Glutamatergic neuron (in vitro differentiated cells): ENCODE measurements around the gene CDC42BPG. TPM values are rescaled to one million over a fixed set of nuclear protein-coding genes. Genes with fewer than 3 reads are reported as not detected.
A peak's percentile ranks its signal among the peaks of the same experiment; 100 is the strongest.

ENCODE experiments used
- DNase-seq: peaks from one replicate; pipeline ENCODE4 v3.0.0; 2022
- H3K27ac Mint-ChIP-seq: one replicate; pipeline ENCODE4 v1.8.0; 2020; ENCODE audit warnings: mild to moderate bottlenecking, mixed read lengths, inconsistent platforms; ENCODE audit not compliant: unreplicated experiment
- H3K27me3 Mint-ChIP-seq: one replicate; pipeline ENCODE4 v1.8.0; 2020; ENCODE audit warnings: mild to moderate bottlenecking, moderate library complexity, mixed read lengths, inconsistent platforms; ENCODE audit not compliant: unreplicated experiment
- H3K36me3 Mint-ChIP-seq: one replicate; pipeline ENCODE4 v1.8.0; 2020; ENCODE audit warnings: mild to moderate bottlenecking, mixed read lengths, inconsistent platforms; ENCODE audit not compliant: unreplicated experiment
- H3K4me1 Mint-ChIP-seq: one replicate; pipeline ENCODE4 v1.8.0; 2020; ENCODE audit warnings: mild to moderate bottlenecking, low read depth, mixed read lengths, inconsistent platforms; ENCODE audit not compliant: unreplicated experiment
- H3K4me3 Mint-ChIP-seq: one replicate; pipeline ENCODE4 v1.8.0; 2020; ENCODE audit warnings: mild to moderate bottlenecking, mixed read lengths, inconsistent platforms; ENCODE audit not compliant: unreplicated experiment
- H3K9me3 Mint-ChIP-seq: one replicate; pipeline ENCODE4 v1.8.0; 2020; ENCODE audit warnings: mild to moderate bottlenecking, moderate library complexity, mixed read lengths, inconsistent platforms; ENCODE audit not compliant: unreplicated experiment
- total RNA-seq: library from RNA; stranded (reverse); fragmentation: NEBNext Ultra II Directional; extraction: Animal tissue kit (Norgen Biotek cat#: 25700); gene quantifications from one replicate; pipeline ENCODE4 v1.2.1, GENCODE V29; 2021; ENCODE audit not compliant: unreplicated experiment
- TF ChIP-seq, protein P1 (sequence below): fragments of 200-600 bp; sonication (generic); IDR thresholded peaks from one replicate; pipeline ENCODE4 v1.5.0; 2021; ENCODE audit not compliant: partially characterized antibody, unreplicated experiment

The CDC42BPG gene
- total RNA-seq, 1 donor from 2014 or later, result 2.3 TPM

DNA sequence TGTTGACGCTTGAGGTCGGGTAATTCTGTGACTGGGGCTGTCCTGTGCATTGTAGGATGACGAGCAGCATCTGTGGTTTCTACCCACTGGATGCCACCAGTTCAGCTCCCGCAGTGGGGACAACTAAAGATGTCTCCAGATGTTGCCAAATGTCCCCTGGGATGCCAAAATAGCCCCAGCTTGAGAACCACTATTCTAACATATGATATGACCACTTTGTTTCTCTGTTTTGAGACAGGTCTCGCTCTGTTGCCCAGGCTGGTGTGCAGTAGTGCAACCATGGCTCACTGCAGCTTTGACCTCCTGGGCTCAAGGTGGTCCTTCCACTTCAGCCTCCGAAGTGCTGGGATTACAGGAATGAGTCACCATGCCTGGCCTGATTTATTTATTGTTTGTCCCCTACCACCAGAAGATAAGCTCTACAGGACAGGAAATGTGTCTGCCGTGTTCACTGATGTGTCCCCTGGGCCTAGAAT, 29.7 kb downstream of the CDC42BPG start:
- no peak for DNase-seq
- H3K9me3 Mint-ChIP-seq, result peaks cover 3% of the 10 kb centered on the region
- peaks cover 8% of the 10 kb centered on the region for H3K27me3 Mint-ChIP-seq
- H3K36me3 Mint-ChIP-seq, result no peaks in the 10 kb centered on the region
- H3K4me1 Mint-ChIP-seq, result peaks cover 8% of the 10 kb centered on the region
- TF ChIP-seq, protein P1, sequence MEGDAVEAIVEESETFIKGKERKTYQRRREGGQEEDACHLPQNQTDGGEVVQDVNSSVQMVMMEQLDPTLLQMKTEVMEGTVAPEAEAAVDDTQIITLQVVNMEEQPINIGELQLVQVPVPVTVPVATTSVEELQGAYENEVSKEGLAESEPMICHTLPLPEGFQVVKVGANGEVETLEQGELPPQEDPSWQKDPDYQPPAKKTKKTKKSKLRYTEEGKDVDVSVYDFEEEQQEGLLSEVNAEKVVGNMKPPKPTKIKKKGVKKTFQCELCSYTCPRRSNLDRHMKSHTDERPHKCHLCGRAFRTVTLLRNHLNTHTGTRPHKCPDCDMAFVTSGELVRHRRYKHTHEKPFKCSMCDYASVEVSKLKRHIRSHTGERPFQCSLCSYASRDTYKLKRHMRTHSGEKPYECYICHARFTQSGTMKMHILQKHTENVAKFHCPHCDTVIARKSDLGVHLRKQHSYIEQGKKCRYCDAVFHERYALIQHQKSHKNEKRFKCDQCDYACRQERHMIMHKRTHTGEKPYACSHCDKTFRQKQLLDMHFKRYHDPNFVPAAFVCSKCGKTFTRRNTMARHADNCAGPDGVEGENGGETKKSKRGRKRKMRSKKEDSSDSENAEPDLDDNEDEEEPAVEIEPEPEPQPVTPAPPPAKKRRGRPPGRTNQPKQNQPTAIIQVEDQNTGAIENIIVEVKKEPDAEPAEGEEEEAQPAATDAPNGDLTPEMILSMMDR, result no peak
- no peak overlapping the region for H3K4me3 Mint-ChIP-seq
- H3K27ac Mint-ChIP-seq, result no peak overlapping the region

- H3K9me3 Mint-ChIP-seq, result peaks cover 5% of the 10 kb centered on the region
- no peaks in the 10 kb centered on the region for H3K36me3 Mint-ChIP-seq
- TF ChIP-seq, protein P1, result no peak
- H3K4me1 Mint-ChIP-seq, result peaks cover 12% of the 10 kb centered on the region
- H3K4me3 Mint-ChIP-seq, result no peak overlapping the region
- H3K27ac Mint-ChIP-seq, result no peak overlapping the region
- peaks cover 8% of the 10 kb centered on the region for H3K27me3 Mint-ChIP-seq
- DNase-seq, result no peak
Measured at GRCh38 chr11:64813826-64814225, 30.6 kb downstream of the CDC42BPG start.

DNA sequence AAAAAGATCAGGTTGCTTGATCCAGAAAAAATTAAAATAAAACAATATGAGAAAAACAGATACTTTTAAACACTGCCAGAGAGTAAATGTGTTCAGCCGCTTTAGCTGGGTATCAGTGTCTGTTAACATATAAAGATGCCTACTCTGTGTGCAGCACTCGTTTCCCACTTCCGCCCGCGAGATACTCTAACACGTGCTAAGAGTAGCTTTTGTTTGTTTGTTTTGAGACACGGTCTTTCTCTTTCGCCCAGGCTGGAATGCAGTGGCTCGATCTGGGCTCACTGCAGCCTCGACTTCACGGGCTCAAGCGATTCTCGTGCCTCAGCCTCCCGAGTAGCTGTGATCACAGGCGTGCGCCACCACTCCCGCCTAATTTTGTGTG, 33.6 kb downstream of the CDC42BPG start:
- Mint-ChIP-seq H3K27me3 (peaks cover 10% of the 10 kb centered on the region), H3K4me3 (peak overlapping the region; percentile 93), H3K4me1 (peaks cover 6% of the 10 kb centered on the region), H3K9me3 (peaks cover 7% of the 10 kb centered on the region), H3K27ac (peak overlapping the region; percentile 67), H3K36me3 (no peaks in the 10 kb centered on the region)
- DNase-seq, result no peak
- TF ChIP-seq, protein P1, result no peak

DNA sequence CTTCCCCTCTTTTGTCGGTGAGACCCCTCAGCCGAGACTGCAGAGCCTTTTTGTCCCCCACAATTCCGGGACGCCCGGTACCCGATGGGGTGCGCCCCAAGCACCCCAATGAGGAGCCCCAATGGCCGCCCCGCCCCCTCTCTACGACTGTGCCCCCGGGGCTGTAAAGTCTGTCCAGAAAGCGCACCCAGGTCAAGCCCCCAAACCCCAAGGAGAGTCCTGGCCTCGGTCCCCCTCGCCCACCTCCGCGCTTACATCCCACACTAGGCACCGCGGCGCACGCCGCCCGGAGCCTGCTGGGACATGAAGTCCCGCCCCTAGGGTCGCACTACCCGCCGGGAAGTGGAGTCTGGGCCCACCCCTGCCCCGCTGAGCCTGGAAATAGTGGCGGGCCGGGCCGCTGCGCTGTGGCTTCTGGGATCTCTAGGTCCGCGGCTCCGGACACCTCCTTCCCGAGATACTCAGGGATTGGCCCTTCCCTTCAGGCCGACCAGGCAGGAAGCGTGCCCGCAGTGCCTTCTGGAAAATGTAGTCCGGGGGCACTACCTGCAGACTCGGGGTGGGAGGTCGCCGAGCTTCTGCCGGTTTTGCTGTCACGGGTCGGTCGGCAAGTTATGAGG, 34.1 kb downstream of the CDC42BPG start, which contains the start of gene MEN1:
TSS of gene MEN1 (minus strand) at position 281 of the 620 bp plus-strand sequence. CDS start 442 bp downstream, outside the sequence.
- H3K4me1 Mint-ChIP-seq, result peaks cover 6% of the 10 kb centered on the region
- peak; percentile 97 for DNase-seq
- H3K36me3 Mint-ChIP-seq, result no peaks in the 10 kb centered on the region
- H3K27me3 Mint-ChIP-seq, result peaks cover 12% of the 10 kb centered on the region
- H3K9me3 Mint-ChIP-seq, result peaks cover 5% of the 10 kb centered on the region
- TF ChIP-seq, protein P1, result no peak
- H3K4me3 Mint-ChIP-seq, result peak within 1 kb of the TSS; percentile 93
- peak within 1 kb of the TSS; percentile 67 for H3K27ac Mint-ChIP-seq

DNA sequence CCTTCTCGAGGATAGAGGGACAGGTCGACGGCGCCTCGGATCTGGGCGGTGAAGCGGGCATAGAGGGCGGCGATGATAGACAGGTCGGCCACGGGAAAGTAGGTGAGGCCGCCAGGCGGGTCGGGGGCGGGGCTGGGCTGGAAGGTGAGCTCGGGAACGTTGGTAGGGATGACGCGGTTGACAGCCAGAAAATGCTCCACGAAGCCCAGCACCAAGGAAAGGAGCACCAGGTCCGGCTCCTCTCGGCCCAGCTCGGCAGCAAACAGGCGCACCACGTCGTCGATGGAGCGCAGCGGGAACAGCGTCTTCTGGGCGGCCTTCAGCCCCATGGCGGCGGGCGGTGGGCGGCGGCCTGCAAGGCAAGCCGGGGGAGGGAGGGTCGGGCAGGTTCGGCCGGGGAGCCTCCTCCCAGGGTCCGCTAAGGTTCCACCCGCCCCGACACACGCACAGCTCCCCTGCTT, 34.6 kb downstream of the CDC42BPG start:
- peak; percentile 62 for DNase-seq
- H3K36me3 Mint-ChIP-seq, result no peaks in the 10 kb centered on the region
- H3K27ac Mint-ChIP-seq, result no peak overlapping the region
- H3K27me3 Mint-ChIP-seq, result peaks cover 11% of the 10 kb centered on the region
- TF ChIP-seq, protein P1, result no peak
- H3K4me3 Mint-ChIP-seq, result peak overlapping the region; percentile 93
- peaks cover 5% of the 10 kb centered on the region for H3K9me3 Mint-ChIP-seq
- peaks cover 5% of the 10 kb centered on the region for H3K4me1 Mint-ChIP-seq
